Loucy (cell line): ENCODE data around the gene MICU1.

ENCODE experiments used
- EZH2phosphoT487 ChIP-seq: fragments of 200-600 bp; IDR thresholded peaks from 2 replicates; pipeline ENCODE4 v1.6.1; 2018; ENCODE audit warnings: antibody characterized with exemption, mild to moderate bottlenecking, moderate library complexity, borderline replicate concordance
- TF ChIP-seq, protein P1 (sequence below): fragments of 200-600 bp; sonication (generic); conservative IDR thresholded peaks from 2 replicates; pipeline ENCODE4 v1.5.1; 2014; ENCODE audit warnings: mild to moderate bottlenecking, antibody characterized with exemption, low read length

DNA sequence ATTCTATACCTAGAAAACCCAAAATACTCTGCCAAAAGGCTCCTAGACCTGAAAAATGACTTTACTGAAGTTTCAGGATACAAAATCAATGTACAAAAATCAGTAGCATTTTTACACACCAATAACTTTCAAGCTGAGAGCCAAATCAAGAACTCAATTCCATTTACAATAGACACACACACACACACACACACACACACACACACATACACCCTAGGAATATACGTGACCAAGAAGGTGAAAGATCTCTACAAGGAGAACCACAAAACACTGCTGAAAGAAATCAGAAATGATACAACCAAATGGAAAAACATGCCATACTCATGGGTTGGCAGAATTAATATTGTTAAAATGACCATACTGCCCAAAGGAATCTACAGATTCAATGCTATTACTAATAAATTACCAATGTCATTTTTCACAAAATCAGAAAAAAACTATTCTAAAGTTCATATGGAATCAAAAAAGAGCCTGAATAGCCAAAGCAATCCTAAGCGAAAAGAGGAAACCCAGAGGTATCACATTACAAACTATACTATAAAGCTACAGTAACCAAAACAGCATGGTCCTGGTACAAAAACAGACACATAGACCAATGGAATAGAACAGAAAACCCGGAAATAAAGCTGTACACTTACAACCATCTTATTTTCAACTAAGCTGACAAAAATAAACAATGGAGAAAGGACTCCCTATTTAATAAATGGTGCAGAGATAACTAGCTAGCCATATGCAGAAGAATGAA, 122.0 kb downstream of the MICU1 start:
- TF ChIP-seq, protein P1, sequence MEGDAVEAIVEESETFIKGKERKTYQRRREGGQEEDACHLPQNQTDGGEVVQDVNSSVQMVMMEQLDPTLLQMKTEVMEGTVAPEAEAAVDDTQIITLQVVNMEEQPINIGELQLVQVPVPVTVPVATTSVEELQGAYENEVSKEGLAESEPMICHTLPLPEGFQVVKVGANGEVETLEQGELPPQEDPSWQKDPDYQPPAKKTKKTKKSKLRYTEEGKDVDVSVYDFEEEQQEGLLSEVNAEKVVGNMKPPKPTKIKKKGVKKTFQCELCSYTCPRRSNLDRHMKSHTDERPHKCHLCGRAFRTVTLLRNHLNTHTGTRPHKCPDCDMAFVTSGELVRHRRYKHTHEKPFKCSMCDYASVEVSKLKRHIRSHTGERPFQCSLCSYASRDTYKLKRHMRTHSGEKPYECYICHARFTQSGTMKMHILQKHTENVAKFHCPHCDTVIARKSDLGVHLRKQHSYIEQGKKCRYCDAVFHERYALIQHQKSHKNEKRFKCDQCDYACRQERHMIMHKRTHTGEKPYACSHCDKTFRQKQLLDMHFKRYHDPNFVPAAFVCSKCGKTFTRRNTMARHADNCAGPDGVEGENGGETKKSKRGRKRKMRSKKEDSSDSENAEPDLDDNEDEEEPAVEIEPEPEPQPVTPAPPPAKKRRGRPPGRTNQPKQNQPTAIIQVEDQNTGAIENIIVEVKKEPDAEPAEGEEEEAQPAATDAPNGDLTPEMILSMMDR, result no peak
- no peak for TF ChIP-seq EZH2phosphoT487
